Measurements from ENCODE around the gene SAA1. TPM values are rescaled to one million over a fixed set of nuclear protein-coding genes. Genes with fewer than 3 reads are reported as not detected.

SAA1 gene
- not detected for total RNA-seq

DNA sequence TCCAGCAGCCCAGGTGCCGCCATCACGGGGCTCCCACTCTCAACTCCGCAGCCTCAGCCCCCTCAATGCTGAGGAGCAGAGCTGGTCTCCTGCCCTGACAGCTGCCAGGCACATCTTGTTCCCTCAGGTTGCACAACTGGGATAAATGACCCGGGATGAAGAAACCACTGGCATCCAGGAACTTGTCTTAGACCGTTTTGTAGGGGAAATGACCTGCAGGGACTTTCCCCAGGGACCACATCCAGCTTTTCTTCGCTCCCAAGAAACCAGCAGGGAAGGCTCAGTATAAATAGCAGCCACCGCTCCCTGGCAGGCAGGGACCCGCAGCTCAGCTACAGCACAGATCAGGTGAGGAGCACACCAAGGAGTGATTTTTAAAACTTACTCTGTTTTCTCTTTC lies at the start of gene SAA1:
Gene SAA1 (plus strand): TSS at position 316 of the 400 bp plus-strand sequence. CDS start 624 bp downstream, outside the sequence.
- Mint-ChIP-seq H3K9me3 (no peaks in the 10 kb centered on the region), H3K36me3 (no peaks in the 10 kb centered on the region), H3K27ac (no peak within 1 kb of the TSS), H3K4me3 (no peak within 1 kb of the TSS), H3K27me3 (no peaks in the 10 kb centered on the region), H3K4me1 (ENCODE audit: low read depth) (peaks cover 10% of the 10 kb centered on the region)
- ChIA-PET CTCF (no interaction called here), POLR2A (no interaction called here)
- intact Hi-C loops (cut with micrococcal nuclease), result no loop called here
- no peak for DNase-seq

GRCh38 chr11:18221274-18221876 lies 44.7 kb upstream of the SAA1 start:
- ChIA-PET CTCF (interaction anchor here (1.1 kb wide), 1 partner anchor 23 kb away, joined by 4 read pairs; no protein-coding TSS in a partner anchor), POLR2A (no interaction called here)
- H3K4me3 Mint-ChIP-seq, result no peak overlapping the region
- H3K9me3 Mint-ChIP-seq, result no peaks in the 10 kb centered on the region
- H3K4me1 Mint-ChIP-seq (ENCODE audit: low read depth), result no peaks in the 10 kb centered on the region
- no peak for DNase-seq
- no peak overlapping the region for H3K27ac Mint-ChIP-seq
- H3K27me3 Mint-ChIP-seq, result peaks cover 5% of the 10 kb centered on the region
- intact Hi-C loops (cut with micrococcal nuclease), result no loop called here
- H3K36me3 Mint-ChIP-seq, result no peaks in the 10 kb centered on the region

DNA sequence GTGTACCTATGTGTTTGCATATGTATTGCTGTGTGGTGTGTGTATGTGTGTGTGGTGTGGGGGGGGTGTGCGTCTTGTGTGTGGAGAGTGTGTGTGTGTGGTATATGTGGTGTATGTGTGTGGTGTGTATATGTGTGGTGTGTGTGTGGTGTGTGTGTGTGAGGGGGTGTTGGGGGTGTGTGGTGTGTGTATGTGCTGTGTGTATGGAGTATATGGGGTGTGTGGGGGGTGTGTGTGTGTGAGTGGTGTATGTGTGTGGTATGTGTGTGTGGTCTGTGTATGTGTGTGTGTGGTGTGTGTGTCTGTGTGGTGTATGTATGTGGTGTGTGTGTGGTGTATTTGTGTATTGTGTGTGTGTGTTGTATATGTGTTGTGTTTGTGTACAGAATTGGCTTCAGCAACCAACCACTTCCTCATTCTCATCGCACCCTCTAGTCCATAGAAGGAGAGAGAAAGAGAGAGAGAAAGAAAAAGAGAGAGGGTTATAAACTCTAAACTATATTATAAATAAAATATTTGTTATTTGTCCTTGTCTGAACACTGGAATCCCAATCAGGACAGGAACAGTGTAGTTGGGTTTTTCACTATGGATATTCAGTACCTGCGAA lies 43.1 kb upstream of the SAA1 start:
- DNase-seq, result no peak
- H3K27ac Mint-ChIP-seq, result no peak overlapping the region
- ChIA-PET POLR2A (no interaction called here), CTCF (interaction anchor here (0.8 kb wide), 1 partner anchor 21 kb away, joined by 3 read pairs; no protein-coding TSS in a partner anchor)
- H3K27me3 Mint-ChIP-seq, result peaks cover 3% of the 10 kb centered on the region
- H3K4me3 Mint-ChIP-seq, result no peak overlapping the region
- no peaks in the 10 kb centered on the region for H3K4me1 Mint-ChIP-seq (ENCODE audit: low read depth)
- H3K9me3 Mint-ChIP-seq, result no peaks in the 10 kb centered on the region
- H3K36me3 Mint-ChIP-seq, result no peaks in the 10 kb centered on the region
- intact Hi-C loops (cut with micrococcal nuclease), result no loop called here

DNA sequence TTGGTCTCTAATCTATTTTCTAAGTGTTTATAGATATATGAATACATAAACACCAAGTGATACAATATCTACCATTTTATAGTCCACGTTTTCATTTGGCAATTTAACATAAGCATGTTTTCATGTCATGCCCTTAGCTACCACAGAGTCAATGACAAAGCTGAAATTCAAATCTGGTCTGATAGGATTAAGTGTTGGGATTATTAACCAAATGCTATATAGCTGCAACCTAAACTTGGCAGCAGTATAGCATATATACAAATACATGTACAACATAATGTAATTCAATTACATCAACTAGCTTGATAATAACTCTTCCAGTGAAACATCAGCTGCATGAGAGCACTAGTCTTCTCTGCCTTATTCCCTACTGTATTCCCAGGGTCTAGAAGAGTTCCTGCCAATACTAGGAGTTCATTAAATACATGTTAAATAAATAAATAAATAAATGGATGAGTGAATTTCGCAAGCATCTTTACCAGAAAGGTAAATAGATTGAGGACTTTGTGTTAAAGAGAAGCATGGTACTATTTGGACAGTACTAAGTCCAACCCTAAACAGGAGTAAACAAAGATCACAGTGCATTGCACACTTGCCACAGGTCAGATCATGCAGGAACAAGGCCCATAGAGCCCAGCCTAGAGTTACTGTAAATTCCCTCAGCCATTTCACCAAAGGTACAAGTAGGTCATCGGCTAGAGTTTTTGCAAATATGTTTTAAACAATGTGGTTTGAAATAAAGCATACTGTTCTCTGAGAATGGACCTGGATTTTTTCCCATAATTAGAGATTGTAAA lies 42.3 kb upstream of the SAA1 start:
- peaks cover 3% of the 10 kb centered on the region for H3K27me3 Mint-ChIP-seq
- H3K36me3 Mint-ChIP-seq, result no peaks in the 10 kb centered on the region
- DNase-seq, result no peak
- no peak overlapping the region for H3K27ac Mint-ChIP-seq
- intact Hi-C loops (cut with micrococcal nuclease), result no loop called here
- ChIA-PET POLR2A (no interaction called here), CTCF (interaction anchor here (0.8 to 1.1 kb wide), 2 partner anchors 20 kb away, joined by 3 read pairs; no protein-coding TSS in a partner anchor)
- H3K4me3 Mint-ChIP-seq, result no peak overlapping the region
- H3K4me1 Mint-ChIP-seq (ENCODE audit: low read depth), result no peaks in the 10 kb centered on the region
- no peaks in the 10 kb centered on the region for H3K9me3 Mint-ChIP-seq

GRCh38 chr11:18225913-18226312 lies 40.2 kb upstream of the SAA1 start:
- peaks cover 3% of the 10 kb centered on the region for H3K27me3 Mint-ChIP-seq
- ChIA-PET CTCF (no interaction called here), POLR2A (no interaction called here)
- no peak for DNase-seq
- no peak overlapping the region for H3K27ac Mint-ChIP-seq
- no peaks in the 10 kb centered on the region for H3K4me1 Mint-ChIP-seq (ENCODE audit: low read depth)
- no peak overlapping the region for H3K4me3 Mint-ChIP-seq
- intact Hi-C loops (cut with micrococcal nuclease), result no loop called here
- no peaks in the 10 kb centered on the region for H3K36me3 Mint-ChIP-seq
- H3K9me3 Mint-ChIP-seq, result no peaks in the 10 kb centered on the region

DNA sequence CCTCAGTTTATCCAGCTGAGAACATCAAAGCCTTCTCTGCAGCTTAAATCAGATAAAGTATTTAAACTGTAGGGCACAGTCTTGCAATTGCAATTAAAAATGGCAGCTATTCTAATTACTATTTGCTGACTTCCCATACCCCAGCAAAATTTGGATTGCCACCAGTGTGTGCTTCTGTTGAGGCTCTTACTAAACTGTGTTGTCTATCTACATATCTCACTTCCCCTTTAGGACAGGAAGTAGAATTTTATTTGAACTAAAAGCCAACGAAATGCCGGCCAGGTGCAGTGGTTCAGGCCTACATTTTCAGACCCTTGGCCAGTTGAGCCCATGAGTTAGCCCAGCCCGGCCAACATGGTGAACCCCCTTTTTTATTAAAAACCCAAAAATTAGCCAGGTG lies 36.6 kb upstream of the SAA1 start:
- Mint-ChIP-seq H3K36me3 (no peaks in the 10 kb centered on the region), H3K27me3 (peaks cover 1% of the 10 kb centered on the region), H3K9me3 (no peaks in the 10 kb centered on the region), H3K4me1 (ENCODE audit: low read depth) (no peaks in the 10 kb centered on the region), H3K27ac (no peak overlapping the region), H3K4me3 (no peak overlapping the region)
- intact Hi-C loops (cut with micrococcal nuclease), result no loop called here
- CTCF ChIA-PET, result interaction anchor here (0.9 to 1.6 kb wide), 2 partner anchors 9 to 15 kb away, joined by 3 to 5 read pairs; no protein-coding TSS in a partner anchor
- no peak for DNase-seq
- POLR2A ChIA-PET, result no interaction called here

- POLR2A ChIA-PET, result no interaction called here
- H3K4me3 Mint-ChIP-seq, result no peak overlapping the region
- CTCF ChIA-PET, result interaction anchor here (0.9 kb wide), 1 partner anchor 13 kb away, joined by 3 read pairs; no protein-coding TSS in a partner anchor
- no peaks in the 10 kb centered on the region for H3K4me1 Mint-ChIP-seq (ENCODE audit: low read depth)
- no peak for DNase-seq
- H3K27me3 Mint-ChIP-seq, result peaks cover 1% of the 10 kb centered on the region
- H3K9me3 Mint-ChIP-seq, result no peaks in the 10 kb centered on the region
- H3K27ac Mint-ChIP-seq, result no peak overlapping the region
- H3K36me3 Mint-ChIP-seq, result no peaks in the 10 kb centered on the region
- intact Hi-C loops (cut with micrococcal nuclease), result no loop called here
Measured at GRCh38 chr11:18230859-18231258, 35.2 kb upstream of the SAA1 start.

DNA sequence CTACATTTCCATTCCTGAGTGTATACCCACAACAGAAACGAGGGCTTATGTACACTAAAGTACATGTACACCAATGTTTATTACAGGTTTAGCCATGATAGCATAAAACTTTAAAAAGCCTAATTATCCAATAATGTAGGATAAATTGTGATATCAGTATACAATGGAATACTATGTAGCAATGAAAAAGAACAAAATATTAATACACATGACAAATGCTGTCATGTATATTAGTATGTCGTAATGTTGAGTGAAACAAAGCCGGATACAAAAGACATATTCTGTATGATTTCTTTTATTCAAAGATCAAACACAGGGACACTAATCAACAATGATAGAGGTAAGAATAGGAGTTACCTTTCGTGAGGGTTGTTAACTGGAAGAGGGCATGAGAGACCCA lies 32.2 kb upstream of the SAA1 start:
- H3K27me3 Mint-ChIP-seq, result peaks cover 2% of the 10 kb centered on the region
- ChIA-PET CTCF (no interaction called here), POLR2A (no interaction called here)
- intact Hi-C loops (cut with micrococcal nuclease), result no loop called here
- H3K4me3 Mint-ChIP-seq, result no peak overlapping the region
- no peaks in the 10 kb centered on the region for H3K36me3 Mint-ChIP-seq
- no peaks in the 10 kb centered on the region for H3K9me3 Mint-ChIP-seq
- DNase-seq, result no peak
- no peak overlapping the region for H3K27ac Mint-ChIP-seq
- H3K4me1 Mint-ChIP-seq (ENCODE audit: low read depth), result no peaks in the 10 kb centered on the region

- H3K36me3 Mint-ChIP-seq, result no peaks in the 10 kb centered on the region
- no peaks in the 10 kb centered on the region for H3K4me1 Mint-ChIP-seq (ENCODE audit: low read depth)
- H3K9me3 Mint-ChIP-seq, result no peaks in the 10 kb centered on the region
- ChIA-PET CTCF (interaction anchor here (0.7 to 1.6 kb wide), 3 partner anchors 8 to 501 kb away, joined by 3 to 6 read pairs (median 4); no protein-coding TSS in a partner anchor), POLR2A (no interaction called here)
- intact Hi-C loops (cut with micrococcal nuclease), result no loop called here
- no peak overlapping the region for H3K27ac Mint-ChIP-seq
- peaks cover 9% of the 10 kb centered on the region for H3K27me3 Mint-ChIP-seq
- no peak overlapping the region for H3K4me3 Mint-ChIP-seq
- no peak for DNase-seq
Measured at GRCh38 chr11:18235394-18236334, 30.4 kb upstream of the SAA1 start.

DNA sequence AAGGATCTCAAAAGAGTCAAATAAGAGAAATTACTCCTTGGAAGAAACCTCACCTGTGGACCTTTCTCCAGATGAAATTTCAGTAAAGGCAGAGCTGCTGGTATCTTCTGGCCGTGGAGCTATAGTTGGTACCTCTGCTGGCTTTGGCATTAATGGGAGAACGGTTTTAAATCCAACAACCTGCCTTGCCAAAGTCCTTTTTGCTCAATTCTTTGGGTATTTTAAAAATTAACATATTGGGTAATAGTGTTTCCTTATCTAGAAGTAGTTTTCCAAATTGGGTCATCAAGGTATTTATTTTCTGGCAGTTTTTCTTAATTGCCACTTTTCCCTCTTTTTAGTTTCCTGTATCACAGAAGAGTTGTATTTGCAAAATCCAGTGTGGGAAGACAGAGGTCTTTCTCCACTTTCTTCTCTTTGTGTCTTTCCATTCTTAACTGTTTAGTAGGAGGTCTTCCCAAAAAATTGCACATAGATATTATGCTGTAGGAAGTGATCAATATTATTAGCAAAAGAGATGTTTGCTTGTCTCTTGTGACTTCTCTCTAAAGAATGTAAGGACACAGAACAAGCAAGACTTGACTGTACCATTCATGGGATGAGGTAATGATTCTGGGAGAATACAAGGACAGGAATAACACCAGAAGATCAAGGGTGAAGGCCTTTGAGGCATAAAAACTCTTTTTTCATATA lies 29.3 kb upstream of the SAA1 start, which contains the start of gene SAA4:
Gene SAA4 (minus strand): TSS at position 139 of the 693 bp plus-strand sequence. CDS start 876 bp downstream, outside the sequence.
- ChIA-PET CTCF (no interaction called here), POLR2A (no interaction called here)
- no peak for DNase-seq
- Mint-ChIP-seq H3K27me3 (peaks cover 9% of the 10 kb centered on the region), H3K36me3 (no peaks in the 10 kb centered on the region), H3K4me1 (ENCODE audit: low read depth) (no peaks in the 10 kb centered on the region), H3K27ac (no peak within 1 kb of the TSS), H3K9me3 (no peaks in the 10 kb centered on the region), H3K4me3 (no peak within 1 kb of the TSS)
- intact Hi-C loops (cut with micrococcal nuclease), result no loop called here

GRCh38 chr11:18239655-18240054 lies 26.4 kb upstream of the SAA1 start:
- DNase-seq, result no peak
- intact Hi-C loops (cut with micrococcal nuclease), result loop anchor here (5.0 kb wide), 4 partner anchors 122 to 493 kb away; partner anchors contain the start of gene SPTY2D1
- H3K27ac Mint-ChIP-seq, result no peak overlapping the region
- H3K4me1 Mint-ChIP-seq (ENCODE audit: low read depth), result no peaks in the 10 kb centered on the region
- POLR2A ChIA-PET, result no interaction called here
- no peaks in the 10 kb centered on the region for H3K36me3 Mint-ChIP-seq
- H3K27me3 Mint-ChIP-seq, result peaks cover 9% of the 10 kb centered on the region
- CTCF ChIA-PET, result no interaction called here
- H3K4me3 Mint-ChIP-seq, result no peak overlapping the region
- H3K9me3 Mint-ChIP-seq, result no peaks in the 10 kb centered on the region
